PC-9 (cell line): ENCODE results near the gene TANC1.

Experiments used
- CTCF ChIP-seq: fragments of 200-600 bp; sonication (generic); conservative IDR thresholded peaks from 2 replicates; pipeline ENCODE4 v1.6.1; 2017; ENCODE audit warnings: mixed run types, antibody characterized with exemption, mild to moderate bottlenecking, moderate library complexity
- EZH2 ChIP-seq: fragments of 200-600 bp; sonication (generic); IDR thresholded peaks from 2 replicates; pipeline ENCODE4 v1.8.0; 2017; ENCODE audit warnings: antibody characterized with exemption, low read depth

- no peak for TF ChIP-seq CTCF
- TF ChIP-seq EZH2: no peak
These were observed 241.2 kb downstream of the TANC1 start for GRCh38 chr2:159209341-159210306.
